ENCODE measurements around the gene FAM107B. TPM values are rescaled to one million over a fixed set of nuclear protein-coding genes. Genes with fewer than 3 reads are reported as not detected.

The FAM107B gene
- total and polyA plus RNA-seq, 2 of the 8 experiments (the other 6 are each of a cell fraction or from before 2014, with no cell fraction given) = 7.5 to 28.1 TPM

GRCh38 chr10:14499601-14499904 lies 275.1 kb downstream of the FAM107B start:
- ChIA-PET POLR2A (ENCODE audit: partially characterized antibody) (interaction anchor here (0.6 kb wide), 1 partner anchor 314 kb away, joined by 3 read pairs; no protein-coding TSS in a partner anchor), CTCF (ENCODE audit: partially characterized antibody) (interaction anchor here (0.5 to 2.0 kb wide), 18 partner anchors 10 to 675 kb away, joined by 3 to 8 read pairs (median 4); no protein-coding TSS in a partner anchor)
- H3K9ac ChIP-seq (replicated peaks in 1 of 4; ENCODE audit: extremely low read depth in 1 of 4, low read depth in 3 of 4, low read length in 3 of 4) = no peak overlapping the region
- H2AK5ac ChIP-seq (ENCODE audit: low read depth, low read length) = no peak overlapping the region
- H3K18ac ChIP-seq (ENCODE audit: extremely low read depth, low read length) = no peak overlapping the region
- H3K36me3 ChIP-seq (ENCODE audit: control insufficient read depth in 2 of 4, insufficient read depth in 4 of 4, low read length in 3 of 4) = no peaks in the 10 kb centered on the region
- H3K14ac ChIP-seq (ENCODE audit: insufficient read length) = no peak overlapping the region
- no peak overlapping the region for H4K5ac ChIP-seq (ENCODE audit: insufficient read length, low read depth, low read length)
- H2BK120ac ChIP-seq (replicated peaks; ENCODE audit: low read depth, low read length) = no peak overlapping the region
- no peak overlapping the region; the same call in 1 of the 2 replicates for H2BK15ac ChIP-seq (ENCODE audit: low read length)
- WGBS, 2 experiments (ENCODE audit: extremely low coverage in 1 of 2, insufficient coverage in 1 of 2, insufficient read length in 1 of 2, insufficient replicate concordance in 2 of 2, low coverage in 1 of 2, low lambda C conversion rate in 2 of 2, missing lambda C conversion rate in 1 of 2) = 90% methylated on average over 5 of the region's 5 CpGs; no CpG with 5 or more reads in 1 of the 2 experiments
- no peak overlapping the region for H3K4ac ChIP-seq (replicated peaks; ENCODE audit: insufficient read length, low read depth, low read length)
- H2BK20ac ChIP-seq (ENCODE audit: low read length) = no peak overlapping the region
- no peak overlapping the region for H3K23ac ChIP-seq (ENCODE audit: insufficient read length)
- TF ChIP-seq BACH1 (IDR thresholded peaks at IDR 0.05; ENCODE audit: low read length) (no peak), HDAC2 (IDR thresholded peaks at IDR 0.05; ENCODE audit: borderline replicate concordance in 1 of 2, low read depth in 2 of 2, low read length in 2 of 2) (no peak), ATF2 (IDR thresholded peaks at IDR 0.05; ENCODE audit: low read length) (no peak), NRF1 (IDR thresholded peaks at IDR 0.05; ENCODE audit: low read depth, low read length) (no peak), EGR1 (IDR thresholded peaks at IDR 0.05; ENCODE audit: borderline replicate concordance, low read depth, low read length) (no peak), CTBP2 (IDR thresholded peaks at IDR 0.05; ENCODE audit: borderline replicate concordance, insufficient read depth, insufficient read length, low read length) (no peak), POU5F1 (IDR thresholded peaks at IDR 0.05; ENCODE audit: low read depth, low read length) (no peak), KDM4A (IDR thresholded peaks at IDR 0.05; ENCODE audit: low read depth, low read length, severe bottlenecking) (no peak), SP1 (IDR thresholded peaks at IDR 0.05; ENCODE audit: low read depth, low read length) (no peak), CBX8 (IDR thresholded peaks at IDR 0.05; ENCODE audit: borderline replicate concordance, low read depth, low read length) (no peak), KDM1A (IDR thresholded peaks at IDR 0.05; ENCODE audit: borderline replicate concordance, low read length) (no peak)
- no peak overlapping the region for H3K56ac ChIP-seq (replicated peaks; ENCODE audit: insufficient read length, low read depth, low read length)
- H3K27me3 ChIP-seq (replicated peaks in 1 of 4; ENCODE audit: control insufficient read depth in 3 of 4, extremely low read depth in 1 of 4, insufficient read depth in 3 of 4, low read length in 3 of 4) = no peaks in the 10 kb centered on the region
- no peak for DNase-seq (ENCODE audit: low read depth in 1 of 2, low spot score in 2 of 2)
- no peak for FAIRE-seq
- no peak overlapping the region for H2BK12ac ChIP-seq (ENCODE audit: low read depth, low read length)
- H4K20me1 ChIP-seq (replicated peaks in 1 of 2; ENCODE audit: control insufficient read depth in 1 of 2, insufficient read depth in 2 of 2, low read length in 2 of 2) = no peaks in the 10 kb centered on the region
- H3K27ac ChIP-seq (ENCODE audit: low read depth, low read length) = no peak overlapping the region
- no peak overlapping the region for H3K4me3 ChIP-seq (ENCODE audit: extremely low read depth in 1 of 4, insufficient read depth in 2 of 4, low read depth in 3 of 4, low read length in 4 of 4)
- H3K79me1 ChIP-seq (ENCODE audit: low read depth, low read length) = no peaks in the 10 kb centered on the region
- no peak overlapping the region for H3K4me2 ChIP-seq (ENCODE audit: insufficient read depth in 1 of 2, low read depth in 2 of 2, low read length in 2 of 2)
- no peaks in the 10 kb centered on the region for H3K23me2 ChIP-seq (ENCODE audit: low read depth, low read length)
- no peak overlapping the region for H2AFZ ChIP-seq (ENCODE audit: low read length)
- H4K8ac ChIP-seq (ENCODE audit: extremely low read depth, insufficient read depth, low read length) = no peak overlapping the region
- no peaks in the 10 kb centered on the region for H3K9me3 ChIP-seq (ENCODE audit: insufficient read depth in 2 of 2, low read depth in 1 of 2, low read length in 1 of 2)
- H3K79me2 ChIP-seq (ENCODE audit: control insufficient read depth in 1 of 2, insufficient read depth in 2 of 2, low read length in 2 of 2) = no peaks in the 10 kb centered on the region
- no peak overlapping the region for H2BK5ac ChIP-seq (ENCODE audit: low read depth, low read length)
- H4K91ac ChIP-seq (replicated peaks; ENCODE audit: insufficient read length, low read length) = no peak overlapping the region
- peaks cover 0 to 3% (median 0%) of the 10 kb centered on the region in 4 experiments; a peak in 1 of 7 replicates for H3K4me1 ChIP-seq (replicated peaks in 1 of 4; ENCODE audit: control insufficient read depth in 3 of 4, insufficient read depth in 4 of 4, low read length in 3 of 4)

Measured in H1 (cell line).